Jurkat, Clone E6-1 (cell line): ENCODE measurements around the gene GPR132.
A peak's percentile ranks its signal among the peaks of the same experiment; 100 is the strongest.
"Not testable (repeated sequence)": the region's sequence is repeated elsewhere in the genome, so short reads cannot be mapped to it uniquely, and the experiment has no call there.

ENCODE experiments used
- DNase-seq: peaks from one replicate; pipeline ENCODE4 v3.0.0-alpha.2; 2011; ENCODE audit warnings: low read depth, low spot score
- H3K4me3 ChIP-seq: 2 replicates; pipeline ENCODE4 v1.5.1; 2011; ENCODE audit warnings: mild to moderate bottlenecking, low read length, control low read depth, moderate library complexity

GPR132 gene

DNA sequence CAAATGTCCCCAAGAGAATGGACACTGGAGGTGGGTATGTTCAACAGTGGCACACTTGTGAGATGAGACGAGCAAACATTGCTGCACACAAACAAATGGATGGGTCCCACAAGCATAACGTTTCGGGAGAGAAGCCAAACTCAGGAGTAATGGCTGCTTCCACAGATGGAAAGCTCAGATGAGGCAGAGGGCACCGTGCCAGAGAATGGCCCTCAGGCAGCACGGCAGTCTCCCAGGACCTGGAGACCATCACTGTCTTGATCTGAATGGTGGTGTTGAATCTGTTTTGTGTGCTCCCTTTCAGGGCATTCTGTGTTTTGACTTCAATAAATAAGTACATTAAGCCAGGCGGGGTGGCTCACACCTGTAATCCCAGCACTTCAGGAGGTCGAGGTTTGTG, 35.8 kb downstream of the GPR132 start:
- no peak for DNase-seq
- no peak overlapping the region for H3K4me3 ChIP-seq

DNA sequence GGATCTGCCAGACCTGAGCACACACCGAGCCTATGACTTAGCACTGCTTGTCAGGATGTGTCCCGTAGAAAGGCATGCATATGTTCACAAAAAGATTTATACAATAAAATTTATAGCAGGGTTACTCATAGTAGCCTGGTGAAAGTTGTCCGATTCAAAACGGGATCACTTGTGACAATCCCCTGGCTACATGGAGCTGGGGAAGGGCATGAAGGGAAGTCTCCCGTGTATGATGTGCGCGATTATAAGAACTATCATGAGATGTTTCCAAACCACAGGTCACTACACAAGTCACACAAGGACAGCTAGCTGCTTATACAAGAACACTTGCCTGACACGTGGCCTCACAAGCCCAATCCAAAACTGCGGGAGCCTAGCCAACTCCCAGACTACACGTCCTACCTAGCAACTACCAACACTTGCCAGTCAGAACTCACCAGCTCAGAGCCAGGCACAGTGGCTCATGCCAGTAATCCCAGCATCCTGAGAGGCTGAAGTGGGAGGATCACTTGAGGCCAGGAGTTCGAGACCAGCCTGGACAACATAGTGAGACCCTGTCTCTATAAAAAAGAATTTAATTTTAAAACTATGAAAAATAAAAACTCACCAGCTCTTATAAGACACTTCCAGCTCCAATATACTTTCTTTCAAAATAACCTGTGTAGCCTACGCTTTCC, 36.8 kb downstream of the GPR132 start:
- no peak for DNase-seq
- H3K4me3 ChIP-seq = no peak overlapping the region

GRCh38 chr14:105027718-105028117, 37.5 kb downstream of the GPR132 start:
- not testable (repeated sequence) for DNase-seq, H3K4me3 ChIP-seq

DNA sequence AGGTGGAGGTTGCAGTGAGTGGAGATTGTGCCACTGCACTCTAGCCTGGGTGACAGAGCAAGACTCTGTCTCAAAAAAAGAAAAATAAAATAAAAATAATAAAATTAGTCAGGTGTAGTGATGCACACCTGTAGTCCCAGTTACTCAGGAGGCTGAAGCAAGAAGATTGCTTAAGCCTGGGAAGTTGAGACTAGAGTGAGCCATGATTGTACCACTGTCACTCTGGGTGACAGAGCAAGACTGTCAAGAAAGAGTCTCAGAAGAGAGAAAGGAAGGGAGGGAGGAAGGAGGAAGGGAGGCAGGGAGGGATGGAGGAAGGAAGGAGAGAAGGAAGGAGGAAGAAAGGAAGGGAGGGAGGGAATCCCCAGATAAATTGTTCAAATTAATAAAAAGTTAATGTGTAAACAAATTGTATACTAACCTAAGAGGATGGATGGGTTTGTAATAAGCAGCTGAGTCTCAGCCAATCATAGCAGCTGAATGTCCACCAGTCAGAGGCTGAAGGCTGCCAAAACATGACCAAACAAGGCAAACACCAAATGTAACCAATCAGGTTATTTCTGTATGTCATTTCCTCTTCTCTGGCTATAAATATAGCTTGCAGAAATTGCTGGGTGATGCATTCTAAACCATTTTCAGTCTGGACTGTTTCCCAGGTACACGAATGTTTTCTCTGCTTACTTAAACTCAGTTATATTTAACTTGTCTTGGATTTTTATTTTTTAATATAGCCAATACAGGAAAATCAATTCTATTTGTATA, 38.2 kb downstream of the GPR132 start:
- peak; percentile 37 for DNase-seq
- no peak overlapping the region for H3K4me3 ChIP-seq

- no peak for DNase-seq
- H3K4me3 ChIP-seq = no peak overlapping the region
Observed at GRCh38 chr14:105026033-105026785, 39.0 kb downstream of the GPR132 start.

DNA sequence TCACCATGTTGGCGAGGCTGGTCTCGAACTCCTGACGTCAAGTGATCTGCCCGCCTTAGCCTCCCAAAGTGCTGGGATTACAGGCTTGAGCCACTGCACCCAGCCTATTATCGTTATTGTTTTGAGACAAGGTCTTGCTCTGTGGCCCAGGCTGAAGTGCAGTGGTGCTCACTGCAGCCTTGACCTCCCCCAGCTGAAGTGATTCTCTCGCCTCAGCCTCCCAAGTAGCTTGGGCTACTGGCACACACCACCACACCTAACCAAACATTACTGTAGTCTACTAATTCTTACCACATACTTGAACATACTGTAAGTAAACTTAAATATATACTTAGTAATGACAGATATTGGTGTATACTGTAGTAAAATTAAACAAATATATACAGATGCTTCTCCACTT, 39.8 kb downstream of the GPR132 start:
- DNase-seq = no peak

DNA sequence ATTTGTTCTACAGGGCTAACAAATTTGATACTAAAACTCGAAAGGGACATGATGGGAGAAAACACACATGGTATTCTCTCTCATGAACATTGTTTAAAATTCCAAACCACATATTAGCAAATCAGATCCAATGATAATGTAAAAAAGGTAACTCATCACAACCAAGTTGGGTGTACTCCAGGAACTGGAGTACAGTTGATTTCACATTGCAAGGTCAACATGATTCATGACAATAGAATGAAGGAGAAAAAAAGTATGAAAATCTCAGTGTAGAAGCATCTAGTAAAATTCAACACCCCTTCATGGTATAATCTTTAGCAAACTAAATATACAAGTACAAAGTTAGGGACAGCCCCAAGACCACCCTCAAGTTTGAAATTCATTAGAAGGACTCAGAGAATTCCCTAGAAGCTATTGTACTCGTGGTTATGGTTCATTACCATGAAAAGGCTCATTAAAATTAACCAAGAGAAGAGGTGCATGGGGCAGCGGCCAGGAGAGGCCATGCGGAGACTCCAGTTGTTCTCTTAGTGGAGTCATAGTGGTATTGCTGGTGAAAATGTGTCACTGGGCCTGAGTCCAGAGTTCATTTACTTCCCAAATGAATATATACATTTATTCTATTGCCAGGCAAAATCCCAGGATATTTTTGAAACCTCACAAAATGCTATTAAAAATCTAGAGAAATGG, 41.3 kb downstream of the GPR132 start:
- DNase-seq = no peak
- H3K4me3 ChIP-seq = no peak overlapping the region

More for the DNA sequence above, 39.8 kb downstream of the GPR132 start:
- no peak overlapping the region for H3K4me3 ChIP-seq

- no peak overlapping the region for H3K4me3 ChIP-seq
- no peak for DNase-seq
Observed at GRCh38 chr14:105023144-105023543, 42.1 kb downstream of the GPR132 start.

DNA sequence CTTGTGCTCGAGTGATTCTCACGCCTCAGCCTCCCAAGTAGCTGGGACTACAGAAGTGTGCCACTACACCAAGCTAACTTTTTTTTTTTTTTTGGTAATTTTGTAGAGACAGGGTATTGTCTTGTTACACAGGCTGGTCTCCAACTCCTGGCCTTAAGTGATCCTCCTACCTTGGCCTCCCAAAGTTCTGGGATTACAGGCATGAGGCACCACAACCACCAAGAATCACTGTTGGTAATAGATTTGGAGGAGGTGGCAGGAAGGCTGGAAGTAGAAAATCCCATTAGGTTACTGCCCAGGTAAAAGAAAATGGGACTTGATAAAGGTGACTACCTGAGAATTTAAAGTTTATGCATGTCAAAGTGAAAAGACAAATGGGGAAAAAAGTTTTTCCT, 43.0 kb downstream of the GPR132 start:
- H3K4me3 ChIP-seq = peak overlapping the region; percentile 89
- DNase-seq = no peak

DNA sequence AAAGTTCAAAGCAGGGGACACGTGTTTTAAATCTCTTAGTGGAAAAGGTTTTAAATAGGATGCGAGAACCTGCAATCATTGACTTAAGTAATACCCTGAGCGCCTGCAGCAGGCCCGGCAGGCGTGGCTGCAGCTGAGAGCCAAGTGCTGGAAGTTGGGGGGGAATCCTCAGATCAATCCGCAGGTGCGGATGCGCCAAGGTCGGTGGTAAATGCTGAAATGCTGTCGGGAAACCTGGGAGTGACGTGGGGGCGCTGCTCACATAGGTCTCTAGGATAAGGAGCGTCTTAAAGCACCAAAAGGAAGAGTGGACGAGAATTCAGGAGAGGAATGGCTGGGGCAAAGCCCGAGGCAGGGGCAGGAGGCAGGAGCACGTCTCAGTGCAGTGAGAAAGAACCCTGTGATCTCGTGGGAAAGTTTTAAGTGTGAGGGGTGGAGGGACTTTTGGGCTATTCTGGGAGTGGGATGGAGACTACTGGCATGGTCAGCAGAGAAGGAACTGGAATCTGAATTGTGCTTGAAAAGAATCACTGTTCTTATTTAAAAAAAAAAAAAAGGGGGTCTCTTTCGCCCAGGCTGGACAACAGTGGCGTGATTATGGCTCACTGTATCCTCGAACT, 43.5 kb downstream of the GPR132 start:
- peak; percentile 71 for DNase-seq
- H3K4me3 ChIP-seq = peak overlapping the region; percentile 89

DNA sequence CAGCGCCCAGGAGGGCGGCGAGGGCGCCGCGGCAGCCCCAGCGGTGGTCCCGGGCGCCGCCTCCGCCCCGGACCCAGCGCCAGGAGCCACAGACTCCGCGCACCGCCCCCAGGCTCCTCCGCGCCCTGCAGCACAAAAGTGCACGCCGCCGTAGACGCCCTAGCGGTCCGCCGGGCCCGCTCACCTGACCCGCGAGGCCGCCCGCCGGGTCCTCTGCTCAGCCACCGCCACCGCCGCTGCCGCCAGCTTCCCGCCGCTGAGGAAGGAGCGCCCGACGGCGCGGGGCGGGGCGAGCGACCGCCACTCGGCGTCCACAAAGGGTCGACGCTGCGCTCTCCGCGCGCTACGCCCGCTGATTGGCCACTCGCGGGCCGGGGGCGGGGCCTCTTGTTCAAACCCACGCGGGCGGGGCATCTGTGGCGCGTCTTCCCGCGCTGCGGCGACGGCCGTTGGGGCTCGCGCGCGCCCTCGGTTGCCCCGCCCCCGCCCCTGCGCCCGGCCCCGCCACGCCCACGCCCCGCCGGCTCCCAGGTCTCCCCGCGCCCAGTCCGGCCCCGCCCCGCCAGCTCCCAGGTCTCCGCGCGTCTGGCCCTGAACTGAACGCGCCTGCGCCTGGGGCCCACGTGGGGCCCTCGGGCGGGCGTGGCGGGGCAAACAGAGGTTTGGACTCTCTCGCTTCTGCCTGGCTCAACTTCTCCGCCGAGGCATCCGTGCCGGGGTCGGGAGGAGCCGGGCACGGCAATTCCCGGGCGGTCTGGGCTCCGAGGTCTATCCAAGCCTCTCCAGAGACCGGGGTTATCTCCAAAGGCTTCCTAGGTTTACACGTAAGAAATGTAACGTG, 44.2 kb downstream of the GPR132 start, which contains the start of gene CDCA4:
Gene CDCA4, minus strand, starts transcription at position 269 of the 841 bp plus-strand sequence. CDS start 9,154 bp downstream, outside the sequence.
- H3K4me3 ChIP-seq = peak within 1 kb of the TSS; percentile 96
- DNase-seq = peak; percentile 92

- peak overlapping the region; percentile 96 for H3K4me3 ChIP-seq
- no peak for DNase-seq
Observed at GRCh38 chr14:105019861-105020814, 45.1 kb downstream of the GPR132 start.

DNA sequence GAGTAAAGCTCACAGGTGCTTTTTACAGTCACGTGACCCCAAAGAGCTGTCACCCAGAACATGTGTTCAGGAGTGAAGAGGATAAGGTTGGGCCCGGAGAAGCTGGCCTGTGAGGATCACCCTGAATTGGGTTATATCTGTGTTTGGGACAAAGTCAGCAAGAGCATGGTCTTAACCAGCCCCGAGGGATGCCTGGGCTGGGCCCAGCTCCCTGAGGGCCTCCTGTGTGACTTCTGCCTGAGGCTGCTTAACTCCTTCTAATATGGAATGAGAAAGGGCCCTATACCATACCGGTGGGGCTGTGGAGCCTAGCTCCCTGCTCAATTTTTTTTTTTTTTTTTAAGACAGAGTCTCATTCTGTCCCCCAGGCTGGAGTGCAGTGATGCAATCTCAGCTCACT, 46.8 kb downstream of the GPR132 start:
- H3K4me3 ChIP-seq = no peak overlapping the region
- no peak for DNase-seq

DNA sequence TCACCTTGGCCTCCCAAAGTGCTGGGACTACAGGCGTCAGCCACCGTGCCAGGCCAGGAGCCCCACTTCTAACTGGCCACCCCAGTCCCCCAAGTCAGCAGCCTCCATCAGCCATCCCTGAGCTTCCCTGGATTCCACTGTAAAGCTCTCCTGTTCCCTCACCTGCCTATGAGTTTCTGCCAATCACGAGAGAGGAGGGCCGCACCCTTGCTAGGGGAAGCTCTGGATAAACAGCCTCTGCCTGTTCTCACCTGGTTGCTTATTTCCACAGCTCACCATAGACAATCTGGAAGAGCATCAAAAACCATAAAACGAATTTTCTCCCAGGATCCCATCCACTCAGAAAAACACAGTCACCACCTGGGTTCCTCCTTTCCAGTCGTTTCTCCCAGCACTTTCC, 49.3 kb downstream of the GPR132 start:
- DNase-seq = no peak
- no peak overlapping the region for H3K4me3 ChIP-seq

DNA sequence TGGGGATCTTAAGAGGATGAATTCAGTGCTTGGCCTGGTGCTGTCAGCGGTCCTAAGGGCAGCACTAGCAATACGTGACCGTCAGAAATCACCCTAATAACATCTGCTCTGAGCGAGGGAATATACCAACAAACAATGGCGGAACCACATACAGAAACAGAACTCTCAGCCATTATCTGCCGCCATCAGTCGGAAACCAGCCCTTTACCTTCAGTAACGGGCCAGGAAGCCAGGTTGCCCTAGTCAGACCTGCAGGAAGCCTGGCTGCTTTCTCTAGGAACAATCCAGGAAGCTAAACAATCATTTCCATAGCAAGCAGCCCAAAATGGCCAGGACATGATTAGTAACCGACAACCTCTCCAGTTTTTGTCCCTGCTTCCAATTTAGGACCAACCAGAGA, 50.0 kb downstream of the GPR132 start:
- no peak overlapping the region for H3K4me3 ChIP-seq
- no peak for DNase-seq

DNA sequence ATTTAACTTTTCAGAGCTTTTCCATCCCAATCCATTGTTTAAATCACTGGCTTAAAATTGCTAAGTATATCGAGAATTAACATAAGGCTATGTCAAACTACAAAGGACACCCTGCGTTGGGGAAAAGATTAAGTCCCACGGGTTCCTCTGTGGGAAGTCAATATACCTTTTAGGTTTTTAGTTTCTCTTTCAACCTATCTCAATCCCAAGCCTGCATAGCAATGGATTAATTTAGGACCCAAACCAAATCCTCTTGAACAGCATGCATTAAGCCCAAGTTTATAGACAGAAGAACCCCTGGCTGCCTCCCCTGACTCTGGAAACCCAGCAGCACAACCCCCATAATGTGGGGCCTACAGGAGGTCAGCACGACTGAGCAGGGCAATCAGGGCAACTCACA, 50.6 kb downstream of the GPR132 start:
- H3K4me3 ChIP-seq = no peak overlapping the region
- no peak for DNase-seq

DNA sequence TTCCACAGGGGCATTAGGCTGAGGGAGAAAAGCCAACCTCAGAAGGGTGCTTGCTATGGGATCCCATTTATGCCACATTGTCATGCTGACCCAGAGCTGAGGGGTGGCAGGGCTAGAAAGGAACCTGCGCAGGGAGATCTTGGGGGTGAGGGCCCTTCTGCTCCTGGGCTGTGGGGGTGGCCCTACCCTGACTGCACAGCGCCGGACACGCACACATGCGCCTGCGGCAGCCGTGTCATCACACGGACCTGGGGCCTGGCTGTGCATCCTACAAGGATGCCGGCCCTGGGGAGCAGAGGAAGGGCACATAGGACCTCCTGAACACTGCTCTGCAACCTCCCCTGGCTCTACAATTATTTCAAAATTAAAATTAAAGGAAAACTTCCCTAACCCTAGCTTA, 51.2 kb downstream of the GPR132 start:
- no peak overlapping the region for H3K4me3 ChIP-seq
- no peak for DNase-seq
